GM13977 (cell line): ENCODE measurements around the gene WWC1.
"Not testable (repeated sequence)": the region's sequence is repeated elsewhere in the genome, so short reads cannot be mapped to it uniquely, and the experiment has no call there.

Experiments used
- DNase-seq: peaks from one replicate; pipeline ENCODE4 v3.0.0; 2012; ENCODE audit warnings: low spot score
- CTCF ChIP-seq: IDR thresholded peaks from 2 replicates; pipeline ENCODE4 v1.5.1; 2012; ENCODE audit warnings: mild to moderate bottlenecking, control low read depth; ENCODE audit not compliant: insufficient read depth; ENCODE audit errors: extremely low read depth, missing control alignments
- in situ Hi-C: fragments of 300-500 bp; cut with MboI; formaldehyde crosslinking; loops from one replicate; pipeline ENCODE4 v1.12.0; 2022; ENCODE audit warnings: low sequenced_read_pairs, low pct_unique_long_range_greater_than_20kb, mixed read lengths, inconsistent platforms; ENCODE audit not compliant: unreplicated experiment

WWC1 gene

DNA sequence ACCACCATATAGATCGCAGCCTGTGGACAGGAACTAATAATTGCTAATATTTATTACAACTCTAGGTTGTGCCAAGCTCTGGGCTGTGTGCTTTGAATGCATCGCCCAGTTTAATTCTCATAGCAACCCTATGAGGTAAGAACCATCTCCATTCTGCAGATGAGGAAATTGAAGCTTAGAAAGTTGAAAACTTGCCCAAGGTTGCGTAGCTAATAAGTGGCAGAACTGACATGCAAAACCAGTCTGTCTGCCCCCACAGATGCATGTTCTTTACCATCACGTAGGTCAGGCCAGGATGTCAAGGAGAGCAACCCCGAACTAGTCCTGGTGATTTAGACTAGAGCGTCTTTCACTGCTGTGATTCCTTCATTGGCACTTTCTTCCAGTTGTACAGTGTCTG lies 15.6 kb downstream of the WWC1 start:
- no peak for TF ChIP-seq CTCF
- in situ Hi-C loops = no loop called here
- no peak for DNase-seq

DNA sequence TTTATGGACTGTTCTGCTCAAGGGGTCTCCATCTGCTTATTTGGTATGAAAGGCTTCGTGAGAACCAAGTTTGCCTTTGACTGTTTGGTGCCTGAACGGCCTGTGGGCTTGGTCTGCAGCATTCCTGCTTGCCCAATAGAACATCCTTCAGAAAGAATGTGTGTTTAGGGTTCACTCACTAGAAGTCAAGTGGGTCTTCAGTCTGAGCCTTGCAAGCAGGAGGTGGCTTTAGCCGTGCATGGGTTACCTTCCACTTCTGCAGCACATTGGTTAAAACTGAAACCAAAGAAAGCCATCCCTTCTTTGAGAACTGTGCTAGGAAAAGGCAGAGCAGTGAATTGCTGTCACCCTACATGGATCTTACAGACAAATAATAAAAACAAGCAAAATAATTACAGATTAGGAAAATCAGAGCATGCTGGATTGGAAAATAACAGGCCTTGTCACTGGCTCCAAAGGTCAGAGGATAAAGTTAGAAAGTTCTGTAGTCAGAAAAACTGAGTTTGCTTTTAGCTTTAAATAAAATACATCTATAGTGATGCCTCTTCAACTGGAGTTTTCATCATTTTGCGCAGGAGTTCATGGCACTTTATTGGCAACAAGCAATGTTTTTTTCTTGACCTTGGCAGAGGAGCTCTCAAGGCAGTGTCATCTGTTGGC lies 16.6 kb downstream of the WWC1 start:
- DNase-seq = no peak
- TF ChIP-seq CTCF = no peak
- in situ Hi-C loops = no loop called here

DNA sequence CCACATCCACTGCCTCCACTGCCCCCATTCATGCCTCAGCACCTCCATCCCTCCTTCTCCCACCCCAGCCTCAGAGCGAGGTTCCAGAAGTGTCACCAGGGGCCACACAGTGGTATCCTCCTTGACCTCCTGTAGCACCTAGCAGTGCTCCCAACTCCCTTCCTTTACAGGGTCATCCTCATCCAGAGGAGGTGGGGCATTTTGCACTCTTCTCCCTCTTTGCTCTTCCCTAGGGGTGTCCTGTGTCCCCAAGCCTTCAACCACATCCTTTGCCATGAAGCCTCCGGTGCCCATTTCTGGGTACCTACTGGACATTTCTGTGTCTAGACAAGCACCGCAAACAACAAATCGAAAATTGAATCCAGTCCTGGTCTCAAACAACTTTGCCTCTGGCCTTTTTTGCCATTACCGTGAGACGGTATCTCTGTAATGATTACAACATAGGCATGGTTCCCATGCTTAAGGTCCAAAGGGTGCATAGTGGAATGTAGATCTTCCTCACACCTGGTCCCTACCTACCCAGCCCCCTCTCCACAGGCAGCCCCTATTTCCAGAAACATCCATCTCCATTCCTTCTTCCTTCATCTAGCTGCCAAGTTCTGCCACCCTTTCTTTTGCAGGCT lies 17.6 kb downstream of the WWC1 start:
- in situ Hi-C loops = no loop called here
- no peak for DNase-seq
- no peak for TF ChIP-seq CTCF

DNA sequence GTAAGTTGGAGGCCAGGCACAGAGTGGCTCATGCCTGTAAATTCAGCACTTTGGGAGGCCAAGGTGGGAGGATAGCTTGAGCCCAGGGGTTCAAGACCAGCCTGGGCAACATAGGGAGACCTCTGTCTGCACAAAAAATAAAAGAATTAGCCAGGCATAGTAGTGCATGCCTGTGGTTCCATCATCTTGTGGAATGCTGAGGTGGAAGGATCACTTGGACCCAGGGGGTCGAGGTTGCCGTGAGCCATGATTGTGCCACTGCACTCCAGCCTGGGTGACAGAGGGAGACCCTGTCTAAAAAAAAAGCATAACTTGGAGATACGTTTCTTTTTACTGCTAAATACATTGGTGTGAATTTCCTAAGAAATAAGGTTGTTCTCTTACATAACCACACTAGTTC lies 19.1 kb downstream of the WWC1 start:
- in situ Hi-C loops = not testable (repeated sequence)

GRCh38 chr5:168311061-168311566 lies 19.7 kb downstream of the WWC1 start:
- TF ChIP-seq CTCF = no peak
- DNase-seq = no peak
- in situ Hi-C loops = no loop called here

More for the DNA sequence above, 19.1 kb downstream of the WWC1 start:
- not testable (repeated sequence) for DNase-seq

DNA sequence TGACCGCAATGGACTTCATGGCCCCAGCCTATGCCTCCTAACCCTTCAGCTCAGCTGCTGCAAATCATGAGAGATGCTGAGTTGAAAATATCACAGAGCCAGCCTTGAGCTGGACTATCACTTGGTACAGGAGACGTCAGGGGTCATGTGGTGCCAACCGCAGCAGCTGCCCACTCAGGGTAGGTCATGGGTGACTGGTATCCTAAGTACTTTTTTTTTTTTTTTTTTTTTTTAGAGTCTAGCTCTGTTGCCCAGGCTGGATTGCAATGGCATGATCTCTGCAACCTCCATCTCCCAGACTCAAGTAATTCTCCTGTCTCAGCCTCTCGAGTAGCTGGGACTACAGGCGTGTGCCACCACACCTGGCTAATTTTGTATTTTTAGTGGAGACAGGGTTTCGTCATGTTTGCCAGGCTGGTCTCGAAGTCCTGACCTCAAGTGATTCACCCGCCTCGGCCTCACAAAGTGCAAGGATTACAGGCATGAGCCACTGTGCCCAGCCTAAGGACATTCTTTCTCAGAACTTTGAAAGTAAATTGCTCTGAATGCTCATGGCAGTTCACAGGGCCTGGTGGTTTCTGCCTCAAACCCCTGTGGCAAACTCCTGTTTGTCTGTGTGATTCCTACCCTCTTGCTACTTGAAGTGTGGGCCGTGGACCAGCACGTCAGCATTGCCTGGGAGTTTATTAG lies 21.3 kb downstream of the WWC1 start:
- in situ Hi-C loops = no loop called here
- TF ChIP-seq CTCF = no peak
- no peak for DNase-seq
